ENCODE data around the gene CACNA1E.
"Not testable (repeated sequence)": the region's sequence is repeated elsewhere in the genome, so short reads cannot be mapped to it uniquely, and the experiment has no call there.

The CACNA1E gene

DNA sequence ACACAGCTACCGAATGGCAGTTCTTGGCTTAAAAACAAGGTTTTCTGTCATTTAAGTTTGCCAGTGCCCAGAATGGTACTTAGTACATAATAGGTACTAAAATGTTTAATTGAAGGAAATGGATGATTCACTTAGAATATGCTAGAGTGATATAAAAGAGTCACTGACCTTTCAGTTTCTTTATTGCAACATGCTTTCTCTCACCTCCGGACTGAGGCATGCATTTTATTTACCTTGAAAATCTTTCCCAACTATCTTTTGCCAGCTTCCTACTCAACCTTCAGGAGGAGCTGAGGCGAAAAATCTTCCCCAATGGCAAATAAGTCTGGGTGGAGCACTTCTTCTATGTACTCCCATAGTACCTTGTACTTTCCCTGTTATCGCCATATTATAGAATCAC is 333.3 kb downstream of the CACNA1E start:
- TF ChIP-seq, protein P1, sequence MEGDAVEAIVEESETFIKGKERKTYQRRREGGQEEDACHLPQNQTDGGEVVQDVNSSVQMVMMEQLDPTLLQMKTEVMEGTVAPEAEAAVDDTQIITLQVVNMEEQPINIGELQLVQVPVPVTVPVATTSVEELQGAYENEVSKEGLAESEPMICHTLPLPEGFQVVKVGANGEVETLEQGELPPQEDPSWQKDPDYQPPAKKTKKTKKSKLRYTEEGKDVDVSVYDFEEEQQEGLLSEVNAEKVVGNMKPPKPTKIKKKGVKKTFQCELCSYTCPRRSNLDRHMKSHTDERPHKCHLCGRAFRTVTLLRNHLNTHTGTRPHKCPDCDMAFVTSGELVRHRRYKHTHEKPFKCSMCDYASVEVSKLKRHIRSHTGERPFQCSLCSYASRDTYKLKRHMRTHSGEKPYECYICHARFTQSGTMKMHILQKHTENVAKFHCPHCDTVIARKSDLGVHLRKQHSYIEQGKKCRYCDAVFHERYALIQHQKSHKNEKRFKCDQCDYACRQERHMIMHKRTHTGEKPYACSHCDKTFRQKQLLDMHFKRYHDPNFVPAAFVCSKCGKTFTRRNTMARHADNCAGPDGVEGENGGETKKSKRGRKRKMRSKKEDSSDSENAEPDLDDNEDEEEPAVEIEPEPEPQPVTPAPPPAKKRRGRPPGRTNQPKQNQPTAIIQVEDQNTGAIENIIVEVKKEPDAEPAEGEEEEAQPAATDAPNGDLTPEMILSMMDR (conservative IDR thresholded peaks at IDR 0.05; ENCODE audit: low read depth, low read length): no peak
- H3K4me3 ChIP-seq (ENCODE audit: low read length): no peak overlapping the region
- DNase-seq (ENCODE audit: low read depth): no peak

GRCh38 chr1:181817091-181817490 is 333.8 kb downstream of the CACNA1E start:
- DNase-seq (ENCODE audit: low read depth): no peak
- TF ChIP-seq, protein P1 (conservative IDR thresholded peaks at IDR 0.05; ENCODE audit: low read depth, low read length): no peak
- no peak overlapping the region for H3K4me3 ChIP-seq (ENCODE audit: low read length)

DNA sequence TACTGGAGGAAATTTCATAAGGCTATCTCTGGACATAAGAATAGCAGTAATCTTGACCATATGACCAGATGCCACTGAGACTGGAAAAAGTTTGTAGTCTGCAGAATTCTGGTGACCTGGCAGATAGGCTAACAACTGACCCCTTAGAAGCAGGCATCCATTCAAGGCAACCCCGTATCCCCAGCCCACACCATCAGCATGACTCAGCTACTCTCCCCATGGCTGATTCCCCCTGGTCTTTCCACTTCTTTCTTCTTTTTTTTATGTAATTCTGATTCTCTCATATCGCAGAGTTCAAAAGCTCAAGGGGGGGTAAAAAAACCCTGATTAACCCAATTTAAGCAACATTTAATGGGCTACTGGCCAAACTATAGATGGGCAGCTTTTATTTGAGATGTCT is 335.1 kb downstream of the CACNA1E start:
- TF ChIP-seq, protein P1 (conservative IDR thresholded peaks at IDR 0.05; ENCODE audit: low read depth, low read length): no peak
- H3K4me3 ChIP-seq (ENCODE audit: low read length): no peak overlapping the region
- DNase-seq (ENCODE audit: low read depth): no peak

DNA sequence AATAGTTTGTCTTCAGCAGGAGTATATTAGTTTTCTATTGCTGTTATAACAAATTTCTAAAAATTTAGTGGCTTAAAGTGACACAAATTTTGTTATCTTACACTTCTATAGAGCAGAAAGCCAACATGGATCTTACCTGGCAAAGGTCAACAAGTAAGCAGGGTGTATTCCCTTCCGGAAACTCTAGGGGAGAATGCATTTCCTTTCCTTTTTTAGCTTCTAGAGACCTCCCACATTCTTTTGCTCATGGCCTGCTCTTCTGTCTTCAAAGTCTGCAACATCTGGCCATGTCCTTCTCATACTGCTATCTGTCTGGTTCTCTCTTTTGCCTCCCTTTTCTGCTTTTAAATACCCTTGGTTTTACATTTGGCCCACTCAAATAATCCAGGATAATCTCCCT is 335.6 kb downstream of the CACNA1E start:
- no peak for DNase-seq (ENCODE audit: low read depth)
- TF ChIP-seq, protein P1 (conservative IDR thresholded peaks at IDR 0.05; ENCODE audit: low read depth, low read length): no peak
- no peak overlapping the region for H3K4me3 ChIP-seq (ENCODE audit: low read length)

DNA sequence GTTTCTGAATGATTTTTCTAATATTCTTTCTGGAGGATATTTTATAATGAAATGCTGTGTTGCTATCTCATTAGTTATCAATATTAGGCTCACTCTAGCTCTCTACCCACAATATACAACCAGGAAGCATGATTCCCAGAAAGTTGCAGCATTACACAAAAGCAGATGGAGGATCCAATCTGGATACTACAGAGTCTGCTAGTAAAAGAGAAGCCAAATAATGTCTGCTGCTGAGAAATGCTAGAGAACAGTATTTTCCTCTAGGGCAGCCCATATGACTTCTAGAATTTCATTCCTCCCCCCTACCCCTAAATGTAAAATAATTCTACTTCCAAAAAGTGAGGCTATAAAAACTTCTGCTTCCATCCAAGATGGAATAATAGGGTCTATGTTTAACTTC is 338.4 kb downstream of the CACNA1E start:
- no peak overlapping the region for H3K4me3 ChIP-seq (ENCODE audit: low read length)
- no peak for DNase-seq (ENCODE audit: low read depth)
- TF ChIP-seq, protein P1 (conservative IDR thresholded peaks at IDR 0.05; ENCODE audit: low read depth, low read length): no peak

- not testable (repeated sequence) for H3K4me3 ChIP-seq (ENCODE audit: low read length); DNase-seq (ENCODE audit: low read depth)
Measured at GRCh38 chr1:181832173-181832880, 349.0 kb downstream of the CACNA1E start.

DNA sequence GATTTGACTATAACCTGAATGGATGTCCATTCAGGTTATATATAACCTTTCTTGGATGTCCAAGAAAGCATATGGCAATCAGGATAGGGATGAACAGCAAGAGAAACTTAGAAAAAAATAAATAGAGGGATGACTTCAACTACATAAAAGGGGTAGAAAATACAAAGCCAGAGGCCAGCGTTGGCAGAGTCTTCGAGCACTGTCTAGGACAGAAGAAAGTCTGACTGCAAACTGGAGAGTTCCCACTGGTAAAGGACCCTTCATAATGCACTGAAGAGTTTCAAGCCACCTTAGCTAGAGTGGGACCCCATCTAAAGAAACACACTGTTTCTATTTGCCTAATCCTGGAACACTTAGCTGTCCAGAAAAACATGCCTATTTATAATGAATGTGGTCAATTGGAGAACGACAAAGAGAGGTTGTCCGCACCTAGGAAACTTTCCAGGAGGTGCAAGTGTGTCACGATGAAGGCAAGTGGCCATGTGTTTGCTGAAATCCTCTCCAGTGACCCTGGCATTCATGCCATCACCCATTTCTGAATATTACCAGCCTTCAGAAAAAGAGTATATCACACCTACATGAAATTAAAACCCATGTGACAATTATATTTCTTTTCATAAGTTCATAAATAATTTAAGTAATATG is 362.8 kb downstream of the CACNA1E start:
- TF ChIP-seq, protein P1 (conservative IDR thresholded peaks at IDR 0.05; ENCODE audit: low read depth, low read length): no peak
- DNase-seq (ENCODE audit: low read depth): no peak
- no peak overlapping the region for H3K4me3 ChIP-seq (ENCODE audit: low read length)

Data from retinal pigment epithelial cell (primary cell).